HG03521 (cell line): Measurements from ENCODE around the gene IRAK3.
A peak's percentile ranks its signal among the peaks of the same experiment; 100 is the strongest.

Source experiments
- ATAC-seq: cut with Tn5 transposase; IDR thresholded peaks from one replicate; pipeline ENCODE4 v1.9.1; 2021; ENCODE audit warnings: mild to moderate bottlenecking, moderate library complexity; ENCODE audit not compliant: unreplicated experiment

The IRAK3 gene

GRCh38 chr12:66252771-66253170, 63.8 kb downstream of the IRAK3 start:
- ATAC-seq: no peak

GRCh38 chr12:66255737-66256136, 66.7 kb downstream of the IRAK3 start:
- ATAC-seq: no peak

GRCh38 chr12:66258011-66258410, 69.0 kb downstream of the IRAK3 start:
- ATAC-seq: no peak

GRCh38 chr12:66262737-66263136, 73.7 kb downstream of the IRAK3 start:
- no peak for ATAC-seq

GRCh38 chr12:66268562-66268961, 79.5 kb downstream of the IRAK3 start:
- ATAC-seq: no peak

GRCh38 chr12:66269142-66269541, 80.1 kb downstream of the IRAK3 start:
- no peak for ATAC-seq

GRCh38 chr12:66269757-66270383, 80.9 kb downstream of the IRAK3 start:
- no peak for ATAC-seq

DNA sequence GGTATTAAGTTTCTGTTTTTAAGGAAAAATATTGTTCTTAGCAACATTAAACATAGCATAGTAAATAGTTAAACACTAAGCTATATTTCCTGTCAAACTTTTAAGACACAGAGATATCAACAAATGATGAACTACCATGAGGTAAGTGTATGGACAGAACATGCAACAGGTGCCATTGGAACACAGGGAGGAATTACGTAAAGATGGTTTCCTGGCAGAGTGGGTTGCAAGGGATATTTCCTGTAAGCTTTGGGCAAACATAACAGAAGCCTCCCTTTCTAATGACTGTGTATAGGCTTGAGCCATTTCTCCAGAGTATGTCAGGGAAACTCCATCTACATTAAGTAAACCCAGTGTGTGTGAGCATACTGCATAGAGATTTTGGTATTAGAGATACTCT, 81.6 kb downstream of the IRAK3 start:
- ATAC-seq: no peak

DNA sequence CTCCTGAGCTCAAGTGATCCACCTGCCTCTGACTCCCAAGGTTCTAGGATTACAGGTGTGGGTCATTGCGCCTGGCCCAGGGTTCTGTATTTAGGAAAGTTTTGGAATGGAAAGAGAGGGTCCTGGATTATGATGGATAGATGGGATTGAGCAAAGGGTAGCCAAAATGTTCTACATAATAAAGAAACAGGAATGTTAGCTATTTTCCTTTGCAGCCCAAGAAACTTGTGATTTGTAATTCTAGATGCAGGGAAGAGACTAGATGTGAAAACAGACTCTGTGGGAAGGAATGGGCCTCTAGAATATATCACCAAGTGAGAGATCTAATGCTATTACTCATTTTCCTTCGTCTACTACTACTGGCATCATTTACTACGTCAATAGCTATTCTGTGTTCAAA, 83.6 kb downstream of the IRAK3 start:
- ATAC-seq: no peak

DNA sequence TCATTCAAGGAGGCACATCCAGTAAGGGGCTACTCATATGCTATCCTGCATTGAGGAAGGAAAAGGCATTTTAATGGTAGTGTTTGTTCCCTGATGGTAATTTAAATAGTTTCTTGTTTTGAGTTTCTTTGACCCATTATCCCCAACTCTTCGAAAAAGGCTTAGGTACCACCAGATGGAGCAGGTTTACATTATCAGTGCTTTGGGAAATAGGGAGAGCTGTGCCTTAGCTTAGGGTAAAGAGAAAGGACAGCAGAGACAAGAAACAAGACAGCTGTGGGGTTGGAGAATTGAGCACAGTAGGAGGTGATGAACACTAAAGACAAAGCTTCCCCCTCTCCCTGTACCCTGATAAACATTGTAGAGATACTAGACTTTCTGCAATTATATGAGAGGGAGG, 84.1 kb downstream of the IRAK3 start:
- ATAC-seq: no peak

DNA sequence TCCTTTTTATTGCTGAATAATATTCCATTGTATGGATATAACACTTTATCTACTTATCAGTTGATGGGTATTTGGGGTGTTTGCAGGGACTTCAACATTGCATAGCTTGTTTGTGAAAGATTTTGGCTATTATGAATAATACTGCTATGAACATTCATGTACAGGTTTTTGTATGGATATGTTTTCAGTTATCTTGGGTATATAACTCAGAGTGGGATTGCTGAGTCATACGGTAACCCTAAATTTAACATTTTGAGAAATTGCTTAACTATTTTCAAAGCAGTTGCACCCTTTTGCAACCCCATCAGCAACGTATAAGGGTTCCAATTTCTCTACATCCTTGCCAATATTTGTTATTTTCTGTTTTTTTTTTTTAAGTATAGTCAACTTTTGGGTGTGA, 86.0 kb downstream of the IRAK3 start:
- no peak for ATAC-seq

- no peak for ATAC-seq
Measured at GRCh38 chr12:66279123-66279712, 90.2 kb downstream of the IRAK3 start.

DNA sequence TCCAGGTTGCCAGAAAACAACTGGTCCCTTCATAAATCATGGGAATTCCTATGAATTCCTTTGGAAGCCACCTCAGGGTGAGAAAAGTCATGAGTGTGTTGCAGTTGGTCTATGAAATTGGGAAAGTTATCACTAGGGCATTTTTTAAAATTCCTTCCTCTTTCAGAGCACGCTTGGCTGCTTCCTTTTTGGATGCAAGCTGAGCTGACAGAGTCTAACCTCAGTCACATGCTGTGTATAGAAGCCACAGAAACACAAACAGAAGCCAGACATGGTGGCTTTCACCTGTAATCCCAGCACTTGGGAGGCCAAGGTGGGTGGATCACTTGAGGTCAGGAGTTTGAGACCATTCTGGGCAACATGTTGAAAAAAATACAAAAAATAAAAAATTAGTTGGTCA, 91.5 kb downstream of the IRAK3 start:
- ATAC-seq: no peak

DNA sequence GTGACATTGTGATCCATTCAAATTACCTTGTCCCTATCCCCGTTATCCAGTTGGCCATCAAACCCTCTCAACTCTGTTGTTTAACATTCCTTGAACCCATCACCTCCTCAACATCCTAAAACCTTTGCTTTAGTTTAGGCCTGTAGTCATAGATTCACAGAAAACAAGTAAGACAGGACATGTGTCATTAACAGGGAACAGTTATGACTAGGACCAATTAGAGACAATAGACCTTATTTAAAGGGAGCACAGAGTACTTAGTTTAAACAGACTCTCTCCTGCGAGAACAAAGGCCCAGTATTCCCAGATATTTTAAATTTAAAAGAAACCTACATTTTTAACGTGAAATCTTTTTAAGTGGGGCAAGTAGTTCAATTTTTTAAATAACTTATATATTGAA, 93.2 kb downstream of the IRAK3 start:
- ATAC-seq: no peak

- no peak for ATAC-seq
Measured at GRCh38 chr12:66287275-66287674, 98.3 kb downstream of the IRAK3 start.

GRCh38 chr12:66288121-66288520, 99.1 kb downstream of the IRAK3 start:
- ATAC-seq: no peak

- ATAC-seq: no peak
Measured at GRCh38 chr12:66289485-66289884, 100.5 kb downstream of the IRAK3 start.

DNA sequence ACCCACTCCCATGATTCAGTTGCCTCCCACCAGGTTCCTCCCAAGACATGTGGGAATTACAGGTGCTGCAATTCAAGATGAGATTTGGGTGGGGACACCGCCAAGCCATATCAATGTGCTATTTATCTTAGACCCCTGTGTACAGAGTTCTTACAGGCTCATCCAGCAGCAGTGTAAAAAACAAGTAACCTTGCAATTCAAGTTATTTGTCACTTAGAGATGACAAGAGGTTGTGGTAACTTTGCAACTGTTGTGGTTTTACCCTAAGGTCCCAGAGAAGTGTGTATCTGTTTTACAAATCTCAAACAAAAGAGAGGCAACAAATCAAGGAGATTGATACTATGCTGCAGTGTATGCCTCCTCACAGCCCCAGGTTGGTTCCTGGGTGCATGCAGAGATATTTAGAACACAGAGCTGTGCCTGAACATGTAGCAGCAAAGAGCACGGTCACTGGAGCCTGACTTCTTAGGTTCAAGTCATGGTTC, 101.7 kb downstream of the IRAK3 start:
- ATAC-seq: no peak

GRCh38 chr12:66296176-66296683, 107.2 kb downstream of the IRAK3 start:
- no peak for ATAC-seq

GRCh38 chr12:66297080-66297479, 108.1 kb downstream of the IRAK3 start:
- ATAC-seq: no peak

DNA sequence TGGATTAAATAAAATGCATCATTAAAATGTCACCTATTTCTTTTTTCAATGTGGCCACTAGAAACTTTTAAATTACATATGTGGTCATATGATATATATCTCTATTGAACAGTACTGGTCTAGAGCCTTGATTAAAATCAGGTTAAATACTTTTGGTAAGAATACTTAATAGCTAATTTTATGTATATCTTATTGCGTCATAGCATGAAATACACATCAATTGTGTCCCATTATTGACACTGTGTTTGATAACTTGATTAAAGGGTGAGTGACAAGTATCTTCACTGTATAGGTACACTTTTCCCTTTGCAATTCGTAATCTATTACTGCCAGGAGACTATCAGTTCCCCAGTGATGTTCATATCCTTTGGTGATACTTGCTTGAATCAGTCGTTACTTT, 108.9 kb downstream of the IRAK3 start:
- ATAC-seq: no peak

DNA sequence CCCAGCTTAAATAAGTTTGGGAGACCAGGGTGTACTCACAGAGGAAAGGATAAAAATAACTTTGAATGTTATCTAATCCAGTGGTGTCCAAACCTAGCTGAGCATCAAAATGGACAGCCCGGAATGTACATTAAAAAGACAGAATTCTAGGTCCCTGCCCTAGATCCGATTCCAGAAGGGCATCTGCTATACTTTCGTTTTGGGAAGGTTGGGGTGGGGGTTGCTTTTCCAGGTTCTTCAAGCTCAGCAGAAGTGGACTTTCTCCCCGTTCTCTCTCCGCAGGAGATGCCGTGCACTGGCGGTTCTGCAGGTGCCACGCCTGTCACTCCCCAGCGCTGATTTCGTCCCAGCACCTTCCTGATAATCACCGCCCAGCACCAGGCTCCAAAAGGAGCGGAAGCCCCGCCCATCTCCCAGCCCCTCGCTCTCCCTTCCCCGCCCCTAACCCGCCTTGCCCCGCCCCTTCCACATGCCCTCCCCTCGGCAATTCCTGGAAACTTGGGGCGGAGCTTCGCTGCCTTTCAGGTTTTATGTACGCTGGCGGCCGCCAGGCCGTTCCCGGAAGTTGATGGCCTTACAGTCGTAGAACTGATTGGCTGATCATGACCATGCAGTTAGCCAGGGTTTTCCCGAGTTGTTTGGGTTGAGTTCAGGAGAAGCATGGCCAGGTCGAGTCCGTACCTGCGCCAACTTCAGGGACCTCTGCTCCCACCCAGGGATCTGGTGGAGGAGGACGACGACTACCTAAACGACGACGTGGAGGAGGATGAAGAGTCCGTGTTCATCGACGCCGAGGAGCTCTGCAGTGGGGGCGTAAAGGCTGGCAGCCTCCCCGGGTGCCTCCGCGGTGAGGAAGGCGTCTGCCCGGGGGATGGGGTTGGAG, 113.2 kb downstream of the IRAK3 start, which contains the start of gene HELB:
TSS of gene HELB (plus strand) at position 550 of the 883 bp plus-strand sequence. CDS start at position 661, 111 bp downstream.
- ATAC-seq: peak; percentile 89
